B cell (primary cell): ENCODE data around the gene RGS1. TPM values are rescaled to one million over a fixed set of nuclear protein-coding genes. Genes with fewer than 3 reads are reported as not detected.
A peak's percentile ranks its signal among the peaks of the same experiment; 100 is the strongest.

ENCODE experiments used
- ATAC-seq: fragments of 200-7000 bp; cut with Tn5 transposase; one replicate; pipeline ENCODE4 v1.10.0; 2021; ENCODE audit warnings: low read depth, mild to moderate bottlenecking, moderate number of reproducible peaks, moderate library complexity
- CTCF ChIA-PET: fragments of 350-600 bp; sonication (Branson Sonifier 250); formaldehyde crosslinking; loops from one replicate; lab custom pipeline; 2021; ENCODE audit warnings: antibody characterized with exemption, inconsistent platforms; lab: Charles Lee
- POLR2A ChIA-PET: fragments of 350-600 bp; sonication (Branson Sonifier 250); formaldehyde crosslinking; loops from one replicate; lab custom pipeline; 2021; ENCODE audit warnings: antibody characterized with exemption; lab: Charles Lee
- DNase-seq: peaks from one replicate; pipeline ENCODE4 v3.0.0; 2013
- H2AFZ ChIP-seq: 2 replicates; pipeline ENCODE4 v1.6.1; 2012; ENCODE audit warnings: mild to moderate bottlenecking, low read depth, low read length; ENCODE audit not compliant: insufficient read depth, poor library complexity, severe bottlenecking
- H3K27ac ChIP-seq, 2 donors: 1 replicate in 1 of 2; 2 replicates in 1 of 2; pipeline ENCODE4 v1.5.1; 2012 to 2013; ENCODE audit warnings: low read length in 2 of 2, mild to moderate bottlenecking in 2 of 2, moderate library complexity in 1 of 2
- H3K27me3 ChIP-seq, 4 experiments: fragments of 200-600 bp in 1 of 4; sonication (generic) in 1 of 4; replicated peaks in 1 of 4; 1 replicate in 2 of 4; 2 replicates in 2 of 4; pipeline versions ENCODE4 v1.6.1 to v1.7.0; 2013 to 2016; ENCODE audit warnings: low read length in 3 of 4, mild to moderate bottlenecking in 2 of 4, mixed read lengths in 1 of 4, moderate library complexity in 1 of 4; ENCODE audit not compliant: insufficient read depth in 4 of 4, control insufficient read depth in 3 of 4; ENCODE audit errors: control extremely low read depth in 1 of 4
- H3K36me3 ChIP-seq, 2 experiments: replicated peaks in 1 of 2; 1 replicate in 1 of 2; 2 replicates in 1 of 2; pipeline versions ENCODE4 v1.6.1 to v1.7.1; 2013; ENCODE audit warnings: low read length in 1 of 2; ENCODE audit not compliant: insufficient read depth in 2 of 2, control insufficient read depth in 1 of 2; ENCODE audit errors: control extremely low read depth in 1 of 2, extremely low read depth in 1 of 2
- H3K4me1 ChIP-seq, 2 donors: fragments of 200-600 bp in 1 of 2; sonication (generic) in 1 of 2; 1 replicate in 1 of 2; 2 replicates in 1 of 2; pipeline versions ENCODE4 v1.5.1 to v1.6.1; 2013 to 2017; ENCODE audit warnings: low read length in 2 of 2; ENCODE audit not compliant: control insufficient read depth in 2 of 2, insufficient read depth in 2 of 2
- H3K4me2 ChIP-seq: replicated peaks from 2 replicates; pipeline ENCODE3; 2012; ENCODE audit warnings: mild to moderate bottlenecking, low read depth, low read length; ENCODE audit not compliant: poor library complexity, severe bottlenecking
- H3K4me3 ChIP-seq, 5 experiments: fragments of 200-600 bp in 1 of 5; sonication (generic) in 1 of 5; 1 replicate in 3 of 5; 2 replicates in 2 of 5; pipeline versions ENCODE4 v1.5.1 to v1.7.0; 2011 to 2016; ENCODE audit warnings: low read length in 4 of 5, mild to moderate bottlenecking in 4 of 5, low read depth in 2 of 5, control low read depth in 1 of 5, moderate library complexity in 1 of 5; ENCODE audit not compliant: insufficient read depth in 1 of 5; ENCODE audit errors: control extremely low read depth in 1 of 5, extremely low read depth in 1 of 5
- H3K79me2 ChIP-seq: fragments of 200-600 bp; sonication (generic); one replicate; pipeline ENCODE4 v1.6.0; 2016; ENCODE audit warnings: low read length; ENCODE audit not compliant: control insufficient read depth, insufficient read depth
- H3K9ac ChIP-seq: fragments of 200-600 bp; sonication (generic); 2 replicates; pipeline ENCODE4 v1.6.1; 2017; ENCODE audit warnings: mild to moderate bottlenecking, low read length, moderate library complexity
- H3K9me3 ChIP-seq, 3 donors: one replicate each; pipeline versions ENCODE4 v1.6.1 to v1.7.1; 2013; ENCODE audit warnings: low read length in 2 of 3; ENCODE audit not compliant: control insufficient read depth in 2 of 3, insufficient read depth in 1 of 3; ENCODE audit errors: control extremely low read depth in 1 of 3
- H4K20me1 ChIP-seq: 2 replicates; pipeline ENCODE4 v1.6.0; 2012; ENCODE audit warnings: mild to moderate bottlenecking, low read length; ENCODE audit not compliant: insufficient read depth, control insufficient read depth, poor library complexity, severe bottlenecking
- H3K27ac Mint-ChIP-seq: one replicate; pipeline ENCODE4 v1.8.0; 2021; ENCODE audit warnings: mixed read lengths
- H3K27me3 Mint-ChIP-seq: one replicate; pipeline ENCODE4 v1.8.0; 2021; ENCODE audit warnings: mixed read lengths
- H3K4me1 Mint-ChIP-seq: one replicate; pipeline ENCODE4 v1.8.0; 2021; ENCODE audit warnings: mixed read lengths
- H3K4me3 Mint-ChIP-seq: one replicate; pipeline ENCODE4 v1.8.0; 2021; ENCODE audit warnings: mixed read lengths
- H3K9me3 Mint-ChIP-seq: one replicate; pipeline ENCODE4 v1.8.0; 2022; ENCODE audit warnings: mixed read lengths; ENCODE audit not compliant: insufficient read depth
- EZH2 ChIP-seq: IDR thresholded peaks from 2 replicates; pipeline ENCODE4 v1.6.1; 2012; ENCODE audit warnings: borderline replicate concordance, low read depth, mild to moderate bottlenecking, moderate library complexity, low read length; ENCODE audit not compliant: insufficient read depth, poor library complexity, severe bottlenecking
- WGBS: methylation state at CpG from one replicate; pipeline ENCODE4 v1.1.5; 2013; ENCODE audit warnings: missing lambda C conversion rate; ENCODE audit not compliant: insufficient coverage; 5-methylcytosine and 5-hydroxymethylcytosine counted together
- intact Hi-C: fragments of 100-400 bp; cut with micrococcal nuclease; formaldehyde crosslinking; loops from one replicate; pipeline ENCODE4 v1.10.0; 2022
- polyA plus RNA-seq: library from polyadenylated mRNA; depleted of rRNA; stranded (reverse); fragments of >200 nt; gene quantifications from 2 replicates; pipeline ENCODE4 v1.2.3, GENCODE V29; 2012
- total RNA-seq, 2 donors: library from RNA; stranded (reverse); fragments of 120-200 nt in 1 of 2; gene quantifications; 1 replicate in 1 of 2; 2 replicates in 1 of 2; pipeline versions ENCODE4 v1.2.3 to v1.2.4, GENCODE V29; 2013 to 2022
- TF ChIP-seq, protein P1 (sequence below): fragments of 200-600 bp; IDR thresholded peaks from one replicate; pipeline ENCODE4 v1.8.0; 2022; ENCODE audit warnings: antibody characterized with exemption, mild to moderate bottlenecking

The RGS1 gene
- total and polyA plus RNA-seq, 2 donors (not counting 1 experiment from before 2014, with no cell fraction given) = 154 to 180 TPM

DNA sequence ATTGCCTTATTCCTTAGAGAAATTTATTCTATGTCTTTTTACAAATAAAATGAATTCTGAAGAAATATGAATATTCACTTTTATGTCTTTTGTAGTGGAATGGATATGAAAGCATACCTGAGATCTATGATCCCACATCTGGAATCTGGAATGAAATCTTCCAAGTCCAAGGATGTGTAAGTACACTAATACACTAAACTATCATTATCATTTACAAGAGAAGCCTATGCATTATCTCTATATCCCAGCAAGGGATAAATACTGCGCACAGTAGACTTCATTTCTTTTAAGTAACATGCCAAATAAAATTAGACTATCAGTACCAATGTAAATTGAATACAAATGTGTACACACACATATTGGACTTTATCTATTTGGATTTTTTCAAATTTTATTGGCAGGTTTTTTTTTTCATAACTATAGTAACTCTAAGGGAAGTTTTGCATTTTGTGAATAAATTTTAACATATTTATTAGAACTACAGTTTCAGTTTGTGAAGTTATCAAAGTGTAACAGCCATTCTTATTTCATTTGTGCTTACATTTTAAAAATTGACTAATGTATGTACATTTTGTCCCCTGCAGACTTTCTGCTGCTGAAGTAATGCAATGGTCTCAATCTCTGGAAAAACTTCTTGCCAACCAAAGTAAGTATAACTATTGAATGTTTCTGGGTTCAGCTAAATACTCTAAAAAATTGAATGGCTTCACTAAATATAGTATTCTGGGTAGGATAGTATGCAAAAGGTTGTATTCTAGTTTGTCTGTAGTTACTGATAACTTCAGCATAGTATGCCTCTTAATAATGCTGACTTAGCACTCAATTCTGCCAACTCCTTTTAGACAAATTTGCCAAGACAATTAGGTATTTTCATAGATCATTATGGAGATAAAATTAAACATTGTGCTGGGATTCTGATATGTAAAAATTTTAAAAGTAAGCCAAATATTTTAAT lies 894 bp downstream of the RGS1 start:
- Histone ChIP-seq H3K4me2 (peak overlapping the region; percentile 64), H3K36me3 (no peaks in the 10 kb centered on the region), H3K9me3 (no peaks in the 10 kb centered on the region), H3K9ac (peak overlapping the region; percentile 43), H2AFZ (no peak overlapping the region), H3K4me1 (peaks cover 14 to 17% of the 10 kb centered on the region in 2 donors), H3K79me2 (no peaks in the 10 kb centered on the region), H3K4me3 (peak overlapping the region in 1 of 5 experiments; percentile 39), H3K27ac (peak overlapping the region in 1 of 2 donors; percentile 69), H3K27me3 (peaks cover 0 to 5% (median 0%) of the 10 kb centered on the region in 4 experiments), H4K20me1 (no peaks in the 10 kb centered on the region)
- Mint-ChIP-seq H3K4me1 (peaks cover 57% of the 10 kb centered on the region), H3K4me3 (peak overlapping the region; percentile 93), H3K27ac (no peak overlapping the region), H3K9me3 (no peaks in the 10 kb centered on the region), H3K27me3 (no peaks in the 10 kb centered on the region)
- no CpG with 5 or more reads among the region's 1 CpG for WGBS
- no peak for ATAC-seq
- intact Hi-C loops = no loop called here
- no peak for DNase-seq
- CTCF ChIA-PET = interaction anchor here (0.9 to 12.5 kb wide), 4 partner anchors 34 to 101 kb away, joined by 4 to 188 read pairs (median 14); no protein-coding TSS in a partner anchor
- TF ChIP-seq, protein P1, sequence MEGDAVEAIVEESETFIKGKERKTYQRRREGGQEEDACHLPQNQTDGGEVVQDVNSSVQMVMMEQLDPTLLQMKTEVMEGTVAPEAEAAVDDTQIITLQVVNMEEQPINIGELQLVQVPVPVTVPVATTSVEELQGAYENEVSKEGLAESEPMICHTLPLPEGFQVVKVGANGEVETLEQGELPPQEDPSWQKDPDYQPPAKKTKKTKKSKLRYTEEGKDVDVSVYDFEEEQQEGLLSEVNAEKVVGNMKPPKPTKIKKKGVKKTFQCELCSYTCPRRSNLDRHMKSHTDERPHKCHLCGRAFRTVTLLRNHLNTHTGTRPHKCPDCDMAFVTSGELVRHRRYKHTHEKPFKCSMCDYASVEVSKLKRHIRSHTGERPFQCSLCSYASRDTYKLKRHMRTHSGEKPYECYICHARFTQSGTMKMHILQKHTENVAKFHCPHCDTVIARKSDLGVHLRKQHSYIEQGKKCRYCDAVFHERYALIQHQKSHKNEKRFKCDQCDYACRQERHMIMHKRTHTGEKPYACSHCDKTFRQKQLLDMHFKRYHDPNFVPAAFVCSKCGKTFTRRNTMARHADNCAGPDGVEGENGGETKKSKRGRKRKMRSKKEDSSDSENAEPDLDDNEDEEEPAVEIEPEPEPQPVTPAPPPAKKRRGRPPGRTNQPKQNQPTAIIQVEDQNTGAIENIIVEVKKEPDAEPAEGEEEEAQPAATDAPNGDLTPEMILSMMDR = no peak
- no peak for TF ChIP-seq EZH2
- POLR2A ChIA-PET = interaction anchor here (0.6 to 1.4 kb wide), 3 partner anchors 32 to 60 kb away, joined by 3 to 8 read pairs (median 5); no protein-coding TSS in a partner anchor
